HS-5 (cell line): ENCODE data around the gene FAM20A.
"Not testable (repeated sequence)": the region's sequence is repeated elsewhere in the genome, so short reads cannot be mapped to it uniquely, and the experiment has no call there.

Experiments used
- DNase-seq: peaks from one replicate; pipeline ENCODE4 v3.0.0-alpha.2; 2012; ENCODE audit warnings: low read depth

Gene FAM20A

GRCh38 chr17:68492394-68493054 is 108.6 kb downstream of the FAM20A start:
- not testable (repeated sequence) for DNase-seq

- DNase-seq = no peak
These were observed 109.6 kb downstream of the FAM20A start for GRCh38 chr17:68491381-68492231.

GRCh38 chr17:68489919-68490318 is 111.2 kb downstream of the FAM20A start:
- no peak for DNase-seq
